Measurements from ENCODE around the gene ENTPD3. TPM values are rescaled to one million over a fixed set of nuclear protein-coding genes. Genes with fewer than 3 reads are reported as not detected.

ENTPD3 gene
- total RNA-seq, 1 donor from 2014 or later: not detected

GRCh38 chr3:40355410-40355809, 31.6 kb upstream of the ENTPD3 start:
- Mint-ChIP-seq H3K27me3 (ENCODE audit: unreplicated experiment) (no peaks in the 10 kb centered on the region), H3K27ac (ENCODE audit: unreplicated experiment) (no peak overlapping the region), H3K4me3 (ENCODE audit: unreplicated experiment) (no peak overlapping the region), H3K36me3 (ENCODE audit: low read depth, unreplicated experiment) (no peaks in the 10 kb centered on the region), H3K9me3 (ENCODE audit: unreplicated experiment) (peaks cover 5% of the 10 kb centered on the region), H3K4me1 (ENCODE audit: unreplicated experiment) (no peaks in the 10 kb centered on the region)
- TF ChIP-seq CTCF (IDR thresholded peaks at IDR 0.05; ENCODE audit: unreplicated experiment): no peak
- no peak for DNase-seq (ENCODE audit: low spot score)

- Mint-ChIP-seq H3K27ac (ENCODE audit: unreplicated experiment) (no peak overlapping the region), H3K9me3 (ENCODE audit: unreplicated experiment) (no peaks in the 10 kb centered on the region), H3K4me3 (ENCODE audit: unreplicated experiment) (no peak overlapping the region), H3K4me1 (ENCODE audit: unreplicated experiment) (no peaks in the 10 kb centered on the region), H3K36me3 (ENCODE audit: low read depth, unreplicated experiment) (no peaks in the 10 kb centered on the region), H3K27me3 (ENCODE audit: unreplicated experiment) (no peaks in the 10 kb centered on the region)
- no peak for DNase-seq (ENCODE audit: low spot score)
- no peak for TF ChIP-seq CTCF (IDR thresholded peaks at IDR 0.05; ENCODE audit: unreplicated experiment)
Measured at GRCh38 chr3:40358454-40358853, 28.5 kb upstream of the ENTPD3 start.

- no peak overlapping the region for H3K4me3 Mint-ChIP-seq (ENCODE audit: unreplicated experiment)
- no peaks in the 10 kb centered on the region for H3K27me3 Mint-ChIP-seq (ENCODE audit: unreplicated experiment)
- no peaks in the 10 kb centered on the region for H3K36me3 Mint-ChIP-seq (ENCODE audit: low read depth, unreplicated experiment)
- TF ChIP-seq CTCF (IDR thresholded peaks at IDR 0.05; ENCODE audit: unreplicated experiment): no peak
- H3K9me3 Mint-ChIP-seq (ENCODE audit: unreplicated experiment): no peaks in the 10 kb centered on the region
- H3K27ac Mint-ChIP-seq (ENCODE audit: unreplicated experiment): no peak overlapping the region
- peaks cover 3% of the 10 kb centered on the region for H3K4me1 Mint-ChIP-seq (ENCODE audit: unreplicated experiment)
- DNase-seq (ENCODE audit: low spot score): no peak
Measured at GRCh38 chr3:40363674-40364073, 23.3 kb upstream of the ENTPD3 start.

- DNase-seq (ENCODE audit: low spot score): no peak
- H3K27ac Mint-ChIP-seq (ENCODE audit: unreplicated experiment): no peak overlapping the region
- no peaks in the 10 kb centered on the region for H3K9me3 Mint-ChIP-seq (ENCODE audit: unreplicated experiment)
- no peak overlapping the region for H3K4me3 Mint-ChIP-seq (ENCODE audit: unreplicated experiment)
- peaks cover 4% of the 10 kb centered on the region for H3K4me1 Mint-ChIP-seq (ENCODE audit: unreplicated experiment)
- H3K36me3 Mint-ChIP-seq (ENCODE audit: low read depth, unreplicated experiment): no peaks in the 10 kb centered on the region
- peaks cover 1% of the 10 kb centered on the region for H3K27me3 Mint-ChIP-seq (ENCODE audit: unreplicated experiment)
- TF ChIP-seq CTCF (IDR thresholded peaks at IDR 0.05; ENCODE audit: unreplicated experiment): no peak
Measured at GRCh38 chr3:40366203-40367162, 20.5 kb upstream of the ENTPD3 start.

- DNase-seq (ENCODE audit: low spot score): no peak
- H3K36me3 Mint-ChIP-seq (ENCODE audit: low read depth, unreplicated experiment): no peaks in the 10 kb centered on the region
- TF ChIP-seq CTCF (IDR thresholded peaks at IDR 0.05; ENCODE audit: unreplicated experiment): no peak
- peaks cover 1% of the 10 kb centered on the region for H3K27me3 Mint-ChIP-seq (ENCODE audit: unreplicated experiment)
- H3K9me3 Mint-ChIP-seq (ENCODE audit: unreplicated experiment): no peaks in the 10 kb centered on the region
- H3K27ac Mint-ChIP-seq (ENCODE audit: unreplicated experiment): no peak overlapping the region
- H3K4me3 Mint-ChIP-seq (ENCODE audit: unreplicated experiment): no peak overlapping the region
- peaks cover 4% of the 10 kb centered on the region for H3K4me1 Mint-ChIP-seq (ENCODE audit: unreplicated experiment)
Measured at GRCh38 chr3:40369716-40370115, 17.3 kb upstream of the ENTPD3 start.
